HepG2 (cell line): Measurements from ENCODE around the gene NPDC1. TPM values are rescaled to one million over a fixed set of nuclear protein-coding genes. Genes with fewer than 3 reads are reported as not detected.

Experiments used
- ATAC-seq: fragments of 200-7000 bp; cut with Tn5 transposase; 3 replicates; pipeline ENCODE4 v1.9.1; 2020; ENCODE audit warnings: mild to moderate bottlenecking, moderate library complexity
- BruUV-seq: library from RNA; stranded (reverse); fragments of 400-500 nt; replicated peaks from 2 replicates; lab custom pipeline; 2021; lab: Mats Ljungman, UMichigan
- CTCF ChIA-PET: fragments of 300-600 bp; formaldehyde crosslinking; extraction: SDS; loops from one replicate; lab custom pipeline; 2021; ENCODE audit warnings: low total read pairs, inconsistent platforms, low intra/inter-chr PET ratio; lab: Yijun Ruan, JAX
- POLR2A ChIA-PET: fragments of 350-600 bp; sonication (Branson Sonifier 250); formaldehyde crosslinking; loops from one replicate; lab custom pipeline; 2020; ENCODE audit warnings: antibody characterized with exemption, inconsistent platforms; lab: Yijun Ruan, JAX
- DNase-seq: peaks from one replicate; pipeline ENCODE4 v3.0.0-alpha.2; 2015; ENCODE audit warnings: low spot score
- FAIRE-seq: peaks from 3 replicates; lab custom pipeline; 2011; peaks lifted over from hg19 to GRCh38; lab: Jason Lieb, UNC
- H2AFZ ChIP-seq: one replicate; pipeline ENCODE4 v1.6.1; 2011; ENCODE audit warnings: low read length, inconsistent platforms
- H3K27ac ChIP-seq: fragments of 300-600 bp; 3 replicates; pipeline ENCODE4 v1.8.0; 2011; ENCODE audit warnings: mixed run types, mild to moderate bottlenecking, mixed read lengths, low read length, inconsistent platforms; ENCODE audit not compliant: insufficient read depth; ENCODE audit errors: extremely low read length
- H3K27me3 ChIP-seq, 2 experiments: fragments of 200-600 bp in 1 of 2; 2 replicates in 1 of 2; 3 replicates in 1 of 2; pipeline versions ENCODE4 v1.6.0 to v1.8.0; 2011; ENCODE audit warnings: low read length in 2 of 2, mild to moderate bottlenecking in 2 of 2, moderate library complexity in 2 of 2, inconsistent platforms in 1 of 2; ENCODE audit not compliant: insufficient read depth in 2 of 2, control insufficient read depth in 1 of 2
- H3K36me3 ChIP-seq, 2 experiments: fragments of 200-600 bp in 1 of 2; replicated peaks in 1 of 2; 2 replicates in 1 of 2; 3 replicates in 1 of 2; pipeline versions ENCODE4 v1.5.1 to v1.8.0; 2011; ENCODE audit warnings: low read length in 2 of 2, inconsistent platforms in 1 of 2; ENCODE audit not compliant: insufficient read depth in 2 of 2, control insufficient read depth in 1 of 2
- H3K4me1 ChIP-seq: 2 replicates; pipeline ENCODE4 v1.5.1; 2012; ENCODE audit warnings: low read length, inconsistent platforms; ENCODE audit not compliant: insufficient read depth
- H3K4me2 ChIP-seq: 2 replicates; pipeline ENCODE4 v1.6.0; 2011; ENCODE audit warnings: low read depth, low read length, inconsistent platforms
- H3K4me3 ChIP-seq, 3 experiments: fragments of 200-600 bp in 1 of 3; sonication (generic), shearing (Covaris generic) in 1 of 3; replicated peaks in 1 of 3; 2 replicates each; pipeline ENCODE4 v1.5.1; 2011 to 2016; ENCODE audit warnings: low read length in 3 of 3, inconsistent platforms in 2 of 3, low read depth in 2 of 3, mild to moderate bottlenecking in 2 of 3, control low read depth in 1 of 3, mixed read lengths in 1 of 3; ENCODE audit not compliant: insufficient read depth in 1 of 3
- H3K79me2 ChIP-seq: one replicate; pipeline ENCODE4 v1.6.1; 2011; ENCODE audit warnings: low read length, inconsistent platforms; ENCODE audit not compliant: insufficient read depth
- H3K9ac ChIP-seq: 2 replicates; pipeline ENCODE4 v1.6.0; 2011; ENCODE audit warnings: mild to moderate bottlenecking, low read depth, low read length, inconsistent platforms; ENCODE audit not compliant: insufficient read depth
- H3K9me3 ChIP-seq: 2 replicates; pipeline ENCODE4 v1.5.1; 2012; ENCODE audit warnings: mild to moderate bottlenecking, low read length
- H4K20me1 ChIP-seq: 2 replicates; pipeline ENCODE4 v1.6.0; 2011; ENCODE audit warnings: inconsistent platforms, mild to moderate bottlenecking, low read length, moderate library complexity; ENCODE audit not compliant: insufficient read depth
- CREB3 ChIP-seq: sonication (generic); formaldehyde crosslinking; IDR thresholded peaks from 2 replicates; pipeline ENCODE4 v1.5.0; 2020; ENCODE audit warnings: missing genetic modification reagents
- HNF4A ChIP-seq: sonication (generic); formaldehyde crosslinking; IDR thresholded peaks from 2 replicates; pipeline ENCODE4 v1.4.0; 2020; ENCODE audit warnings: missing genetic modification reagents
- MXD4 ChIP-seq: IDR thresholded peaks from 2 replicates; pipeline ENCODE4 v1.6.1; 2016; ENCODE audit warnings: mild to moderate bottlenecking, missing biosample characterization, missing genetic modification reagents
- REST ChIP-seq, 2 experiments: IDR thresholded peaks; 2 replicates each; pipeline ENCODE4 v1.6.1; 2011 to 2012; ENCODE audit warnings: low read length in 2 of 2, borderline replicate concordance in 1 of 2, low read depth in 1 of 2, mild to moderate bottlenecking in 1 of 2, moderate library complexity in 1 of 2
- TP53 ChIP-seq: sonication (generic); formaldehyde crosslinking; conservative IDR thresholded peaks from 2 replicates; pipeline ENCODE4 v1.4.0; 2020; ENCODE audit warnings: missing genetic modification reagents
- YEATS2 ChIP-seq: sonication (generic); formaldehyde crosslinking; IDR thresholded peaks from 2 replicates; pipeline ENCODE4 v1.4.0; 2020; ENCODE audit warnings: missing genetic modification reagents, borderline replicate concordance
- ZBTB20 ChIP-seq: sonication (generic); formaldehyde crosslinking; IDR thresholded peaks from 2 replicates; pipeline ENCODE4 v1.8.1; 2023; ENCODE audit warnings: missing genetic modification reagents, low read depth, mild to moderate bottlenecking, borderline replicate concordance
- ZFP82 ChIP-seq: sonication (generic); formaldehyde crosslinking; IDR thresholded peaks from 2 replicates; pipeline ENCODE4 v1.5.1; 2020; ENCODE audit warnings: mild to moderate bottlenecking, missing genetic modification reagents, borderline replicate concordance
- ZNF207 ChIP-seq: fragments of 450-650 bp; IDR thresholded peaks from 2 replicates; pipeline ENCODE4 v1.6.1; 2016; ENCODE audit warnings: antibody characterized with exemption, borderline replicate concordance
- ZNF333 ChIP-seq: sonication (generic); formaldehyde crosslinking; IDR thresholded peaks from 2 replicates; pipeline ENCODE4 v1.4.0; 2020; ENCODE audit warnings: mild to moderate bottlenecking, missing genetic modification reagents, borderline replicate concordance
- ZNF83 ChIP-seq: sonication (generic); formaldehyde crosslinking; IDR thresholded peaks from 2 replicates; pipeline ENCODE4 v1.4.0; 2020; ENCODE audit warnings: missing genetic modification reagents, mild to moderate bottlenecking, borderline replicate concordance
- ZSCAN21 ChIP-seq: sonication (generic); formaldehyde crosslinking; IDR thresholded peaks from 2 replicates; pipeline ENCODE4 v1.8.0; 2022; ENCODE audit warnings: mild to moderate bottlenecking, missing genetic modification reagents, moderate library complexity, borderline replicate concordance
- WGBS: methylation state at CpG from one replicate; pipeline ENCODE4 v1.1.6; 2017; ENCODE audit warnings: low lambda C conversion rate; 5-methylcytosine and 5-hydroxymethylcytosine counted together
- in situ Hi-C: cut with HindIII; loops from 2 replicates; pipeline ENCODE4 v1.10.0; 2017; ENCODE audit warnings: low pct_unique_long_range_greater_than_20kb; ENCODE audit not compliant: extremely low pct_ligation_motif_present
- intact Hi-C: fragments of 100-400 bp; cut with micrococcal nuclease; formaldehyde crosslinking; loops from one replicate; pipeline ENCODE4 v1.10.0; 2022; ENCODE audit not compliant: unreplicated experiment
- polyA plus RNA-seq, 8 experiments: library from polyadenylated mRNA; depleted of rRNA in 3 of 8; stranded (reverse) in 7 of 8; unstranded in 1 of 8; fragments of >200 nt; fragmentation: Illumina TruSeq in 4 of 8; extraction: Trizol in 4 of 8; gene quantifications; 2 replicates each; pipeline versions ENCODE4 v1.2.1 to v1.2.3, GENCODE V29; 2011 to 2016; ENCODE audit warnings: low read depth in 4 of 8, missing spikeins in 1 of 8, mixed read lengths in 1 of 8; ENCODE audit not compliant: insufficient read depth in 1 of 8
- total RNA-seq, 5 experiments: library from RNA; depleted of rRNA; stranded (reverse); fragments of >200 nt; fragmentation: Illumina TruSeq; extraction: Trizol; gene quantifications; 2 replicates each; pipeline ENCODE4 v1.2.3, GENCODE V29; 2016; ENCODE audit warnings: low read depth in 1 of 5
- TF ChIP-seq, protein P1 (sequence below): IDR thresholded peaks from 2 replicates; pipeline ENCODE4 v1.6.1; 2012; ENCODE audit warnings: low read depth, low read length, improper control_type of control experiment

NPDC1 gene
- total and polyA plus RNA-seq, 2 of the 13 experiments (the other 11 are each of a cell fraction or from before 2014, with no cell fraction given) = 0.84 to 5.4 TPM

GRCh38 chr9:137014166-137014565, 31.8 kb downstream of the NPDC1 start:
- Histone ChIP-seq H3K79me2 (no peaks in the 10 kb centered on the region), H4K20me1 (no peaks in the 10 kb centered on the region), H3K9me3 (no peaks in the 10 kb centered on the region), H3K4me1 (no peaks in the 10 kb centered on the region), H3K27me3 (no peaks in the 10 kb centered on the region), H3K4me3 (no peak overlapping the region), H3K36me3 (peaks cover 1 to 2% of the 10 kb centered on the region in 2 experiments; a peak in 1 of 5 replicates), H2AFZ (no peak overlapping the region), H3K4me2 (no peak overlapping the region), H3K27ac (no peak overlapping the region), H3K9ac (no peak overlapping the region)
- no peak for DNase-seq
- 91% methylated on average over 12 of the region's 23 CpGs for WGBS
- no peak for FAIRE-seq
- in situ Hi-C loops = no loop called here
- ChIA-PET CTCF (no interaction called here), POLR2A (no interaction called here)
- no TSS peak for BruUV-seq
- no peak for ATAC-seq
- intact Hi-C loops = no loop called here
- TF ChIP-seq CREB3 (CRISPR knock-in tag) (no peak), TP53 (CRISPR knock-in tag) (no peak)

GRCh38 chr9:137013571-137013940, 32.4 kb downstream of the NPDC1 start:
- Histone ChIP-seq H3K4me1 (no peaks in the 10 kb centered on the region), H3K4me3 (no peak overlapping the region), H3K27ac (no peak overlapping the region), H2AFZ (no peak overlapping the region), H4K20me1 (no peaks in the 10 kb centered on the region), H3K79me2 (no peaks in the 10 kb centered on the region), H3K9me3 (no peaks in the 10 kb centered on the region), H3K36me3 (peaks cover 1 to 2% of the 10 kb centered on the region in 2 experiments; a peak in 1 of 5 replicates), H3K27me3 (no peaks in the 10 kb centered on the region), H3K9ac (no peak overlapping the region), H3K4me2 (no peak overlapping the region)
- WGBS = 80% methylated on average over 2 of the region's 20 CpGs
- POLR2A ChIA-PET = no interaction called here
- intact Hi-C loops = no loop called here
- no peak for FAIRE-seq
- in situ Hi-C loops = no loop called here
- ATAC-seq = no peak
- CTCF ChIA-PET = no interaction called here
- no TSS peak for BruUV-seq
- no peak for DNase-seq
- TF ChIP-seq ZSCAN21 (no peak), YEATS2 (CRISPR knock-in tag) (no peak), ZBTB20 (CRISPR knock-in tag) (no peak), ZNF333 (CRISPR knock-in tag) (no peak), REST (IDR thresholded peaks at IDR 0.05; ENCODE audit: borderline replicate concordance in 1 of 2, low read depth in 1 of 2, low read length in 2 of 2) (no peak), MXD4 (CRISPR knock-in tag) (no peak), ZNF83 (no peak), ZNF207 (no peak), ZFP82 (no peak), HNF4A (CRISPR knock-in tag) (no peak)
- TF ChIP-seq, protein P1, sequence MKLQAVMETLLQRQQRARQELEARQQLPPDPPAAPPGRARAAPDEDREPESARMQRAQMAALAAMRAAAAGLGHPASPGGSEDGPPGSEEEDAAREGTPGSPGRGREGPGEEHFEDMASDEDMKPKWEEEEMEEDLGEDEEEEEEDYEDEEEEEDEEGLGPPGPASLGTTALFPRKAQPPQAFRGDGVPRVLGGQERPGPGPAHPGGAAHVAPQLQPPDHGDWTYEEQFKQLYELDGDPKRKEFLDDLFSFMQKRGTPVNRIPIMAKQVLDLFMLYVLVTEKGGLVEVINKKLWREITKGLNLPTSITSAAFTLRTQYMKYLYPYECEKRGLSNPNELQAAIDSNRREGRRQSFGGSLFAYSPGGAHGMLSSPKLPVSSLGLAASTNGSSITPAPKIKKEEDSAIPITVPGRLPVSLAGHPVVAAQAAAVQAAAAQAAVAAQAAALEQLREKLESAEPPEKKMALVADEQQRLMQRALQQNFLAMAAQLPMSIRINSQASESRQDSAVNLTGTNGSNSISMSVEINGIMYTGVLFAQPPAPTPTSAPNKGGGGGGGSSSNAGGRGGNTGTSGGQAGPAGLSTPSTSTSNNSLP = no peak
